A549 (cell line): ENCODE data around the gene PRSS2. TPM values are rescaled to one million over a fixed set of nuclear protein-coding genes. Genes with fewer than 3 reads are reported as not detected.

Experiments used
- ATAC-seq, 2 experiments: fragments of 200-7000 bp in 1 of 2; fragments of >200 bp in 1 of 2; cut with Nextera tagmentation in 1 of 2; cut with Tn5 transposase in 1 of 2; 3 replicates each; pipeline versions ENCODE4 v1.8.0 to v1.9.1; 2018 to 2020; ENCODE audit warnings: mild to moderate bottlenecking in 1 of 2, moderate library complexity in 1 of 2
- CTCF ChIA-PET: fragments of 300-600 bp; sonication (Branson Sonifier 250); formaldehyde crosslinking; extraction: SDS; loops from one replicate; lab custom pipeline; 2021; ENCODE audit warnings: antibody characterized with exemption, inconsistent platforms; lab: Yijun Ruan, JAX
- POLR2A ChIA-PET: fragments of 350-600 bp; formaldehyde crosslinking; extraction: SDS; loops from one replicate; lab custom pipeline; 2021; ENCODE audit warnings: antibody characterized with exemption, inconsistent platforms; lab: Yijun Ruan, JAX
- DNase-seq, 2 experiments: peaks; one replicate each; pipeline versions ENCODE4 v3.0.0 to v3.0.0-alpha.2; 2011 to 2016; ENCODE audit warnings: low read depth in 1 of 2, low spot score in 1 of 2
- FAIRE-seq: peaks from 2 replicates; lab custom pipeline; 2011; peaks lifted over from hg19 to GRCh38; lab: Jason Lieb, UNC
- H3K27ac ChIP-seq, 2 experiments: fragments of >200 bp; sonication (Bioruptor Twin); formaldehyde crosslinking; 3 replicates each; pipeline ENCODE4 v1.5.1; 2016 to 2017
- H3K4me1 ChIP-seq: fragments of >200 bp; sonication (Bioruptor Twin); formaldehyde crosslinking; 3 replicates; pipeline ENCODE4 v1.6.1; 2016
- H3K4me2 ChIP-seq: fragments of >200 bp; sonication (Bioruptor Twin); formaldehyde crosslinking; 3 replicates; pipeline ENCODE4 v1.6.1; 2016
- H3K4me3 ChIP-seq: fragments of >200 bp; sonication (Bioruptor Twin); formaldehyde crosslinking; 3 replicates; pipeline ENCODE4 v1.5.1; 2016
- H3K9me3 ChIP-seq: fragments of >200 bp; sonication (Bioruptor Twin); formaldehyde crosslinking; 3 replicates; pipeline ENCODE4 v1.6.1; 2016
- BHLHE40 ChIP-seq: IDR thresholded peaks from 2 replicates; pipeline ENCODE4 v1.6.1; 2012; ENCODE audit warnings: low read depth, low read length, inconsistent platforms
- CBX2 ChIP-seq: fragments of 200-600 bp; sonication (generic); IDR thresholded peaks from 2 replicates; pipeline ENCODE4 v1.6.1; 2016; ENCODE audit warnings: low read depth, mild to moderate bottlenecking, borderline replicate concordance
- CBX8 ChIP-seq: fragments of 200-600 bp; sonication (generic); IDR thresholded peaks from 2 replicates; pipeline ENCODE4 v1.6.1; 2016
- CHD4 ChIP-seq: fragments of 200-600 bp; sonication (generic); IDR thresholded peaks from 2 replicates; pipeline ENCODE4 v1.6.1; 2016; ENCODE audit warnings: antibody characterized with exemption, mild to moderate bottlenecking, borderline replicate concordance
- EHF ChIP-seq: fragments of 250-450 bp; sonication (Bioruptor Pico); IDR thresholded peaks from 2 replicates; pipeline ENCODE4 v1.5.0; 2020; ENCODE audit warnings: mild to moderate bottlenecking
- EHMT2 ChIP-seq: fragments of 200-600 bp; sonication (generic); IDR thresholded peaks from 2 replicates; pipeline ENCODE4 v1.6.1; 2016; ENCODE audit warnings: antibody characterized with exemption, low read depth, mild to moderate bottlenecking, moderate library complexity
- EP300 ChIP-seq, 2 experiments: fragments of >200 bp; sonication (Bioruptor Twin); formaldehyde crosslinking; IDR thresholded peaks; 2 replicates in 1 of 2; 3 replicates in 1 of 2; pipeline ENCODE4 v1.6.1; 2016 to 2017
- ESRRA ChIP-seq: fragments of 150-350 bp; IDR thresholded peaks from 2 replicates; pipeline ENCODE4 v1.6.1; 2014; ENCODE audit warnings: mild to moderate bottlenecking, low read length, borderline replicate concordance
- FOSL2 ChIP-seq, 2 experiments: fragments of 450-650 bp in 1 of 2; fragments of >200 bp in 1 of 2; sonication (Bioruptor Twin) in 1 of 2; formaldehyde crosslinking; IDR thresholded peaks; 2 replicates each; pipeline versions ENCODE4 v1.5.0 to v1.6.1; 2016 to 2020; ENCODE audit warnings: mild to moderate bottlenecking in 1 of 2, moderate library complexity in 1 of 2
- GATA3 ChIP-seq: IDR thresholded peaks from 2 replicates; pipeline ENCODE4 v1.6.1; 2012; ENCODE audit warnings: borderline replicate concordance
- HDAC2 ChIP-seq: fragments of 200-600 bp; sonication (generic); IDR thresholded peaks from 2 replicates; pipeline ENCODE4 v1.6.1; 2016
- HES2 ChIP-seq: fragments of >200 bp; sonication (Bioruptor Twin); formaldehyde crosslinking; IDR thresholded peaks from 2 replicates; pipeline ENCODE4 v1.6.1; 2016
- HOXB5 ChIP-seq: fragments of 250-450 bp; sonication (Bioruptor Pico); IDR thresholded peaks from 2 replicates; pipeline ENCODE4 v1.5.0; 2020; ENCODE audit warnings: mild to moderate bottlenecking, moderate library complexity
- PHF8 ChIP-seq: fragments of 200-600 bp; sonication (generic); IDR thresholded peaks from 2 replicates; pipeline ENCODE4 v1.6.1; 2016; ENCODE audit warnings: low read depth, mild to moderate bottlenecking, antibody characterized with exemption, moderate library complexity, borderline replicate concordance
- RARB ChIP-seq: fragments of 250-450 bp; sonication (Bioruptor Pico); IDR thresholded peaks from 2 replicates; pipeline ENCODE4 v1.8.0; 2021; ENCODE audit warnings: mild to moderate bottlenecking, moderate library complexity
- RFX5 ChIP-seq: fragments of 450-650 bp; IDR thresholded peaks from 2 replicates; pipeline ENCODE4 v1.7.1; 2014; ENCODE audit warnings: antibody characterized with exemption, mild to moderate bottlenecking, moderate library complexity
- SMC3 ChIP-seq: fragments of >200 bp; sonication (Bioruptor Twin); formaldehyde crosslinking; IDR thresholded peaks from 3 replicates; pipeline ENCODE4 v1.6.1; 2018; ENCODE audit warnings: inconsistent platforms
- ZFP36 ChIP-seq: fragments of 450-650 bp; IDR thresholded peaks from 2 replicates; pipeline ENCODE4 v1.6.1; 2014; ENCODE audit warnings: borderline replicate concordance; ENCODE audit not compliant: partially characterized antibody
- ZSCAN20 ChIP-seq: fragments of 250-450 bp; sonication (Bioruptor Pico); IDR thresholded peaks from 2 replicates; pipeline ENCODE4 v1.8.0; 2022; ENCODE audit warnings: mild to moderate bottlenecking, moderate library complexity
- WGBS: methylation state at CpG from one replicate; pipeline ENCODE4 v1.1.6; 2017; ENCODE audit errors: missing lambda C conversion rate; 5-methylcytosine and 5-hydroxymethylcytosine counted together
- polyA plus RNA-seq, 4 experiments: library from polyadenylated mRNA; depleted of rRNA in 3 of 4; stranded (reverse); fragments of >200 nt; fragmentation: RNase III in 1 of 4; extraction: RNeasy Plus Mini Kit Qiagen cat#74134 plus additional on column Dnase treatment in 1 of 4; gene quantifications; 2 replicates in 3 of 4; 3 replicates in 1 of 4; pipeline ENCODE4 v1.2.3, GENCODE V29; 2011 to 2017
- TF ChIP-seq, protein P1 (sequence below): fragments of 250-450 bp; sonication (Bioruptor Pico); IDR thresholded peaks from 2 replicates; pipeline ENCODE4 v1.5.0; 2021; ENCODE audit warnings: mild to moderate bottlenecking, moderate library complexity, borderline replicate concordance

PRSS2 gene
- polyA plus RNA-seq, 2 of the 4 experiments (the other 2 are of a cell fraction): not detected

GRCh38 chr7:142803901-142804300, 33.1 kb downstream of the PRSS2 start:
- H3K4me1 ChIP-seq: no peaks in the 10 kb centered on the region
- H3K9me3 ChIP-seq: no peaks in the 10 kb centered on the region
- no peak overlapping the region for H3K4me2 ChIP-seq
- WGBS: 10% methylated on average over 4 of the region's 4 CpGs
- no peak overlapping the region for H3K27ac ChIP-seq
- no peak for FAIRE-seq
- no peak for TF ChIP-seq FOSL2 (IDR thresholded peaks at IDR 0.05)
- no peak for TF ChIP-seq FOSL2 (CRISPR knock-in tag; IDR thresholded peaks at IDR 0.05)
- no peak for TF ChIP-seq GATA3
- TF ChIP-seq CHD4: no peak
- no peak for TF ChIP-seq EHF (CRISPR knock-in tag)
- TF ChIP-seq, protein P1, sequence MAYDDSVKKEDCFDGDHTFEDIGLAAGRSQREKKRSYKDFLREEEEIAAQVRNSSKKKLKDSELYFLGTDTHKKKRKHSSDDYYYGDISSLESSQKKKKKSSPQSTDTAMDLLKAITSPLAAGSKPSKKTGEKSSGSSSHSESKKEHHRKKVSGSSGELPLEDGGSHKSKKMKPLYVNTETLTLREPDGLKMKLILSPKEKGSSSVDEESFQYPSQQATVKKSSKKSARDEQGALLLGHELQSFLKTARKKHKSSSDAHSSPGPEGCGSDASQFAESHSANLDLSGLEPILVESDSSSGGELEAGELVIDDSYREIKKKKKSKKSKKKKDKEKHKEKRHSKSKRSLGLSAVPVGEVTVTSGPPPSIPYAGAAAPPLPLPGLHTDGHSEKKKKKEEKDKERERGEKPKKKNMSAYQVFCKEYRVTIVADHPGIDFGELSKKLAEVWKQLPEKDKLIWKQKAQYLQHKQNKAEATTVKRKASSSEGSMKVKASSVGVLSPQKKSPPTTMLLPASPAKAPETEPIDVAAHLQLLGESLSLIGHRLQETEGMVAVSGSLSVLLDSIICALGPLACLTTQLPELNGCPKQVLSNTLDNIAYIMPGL: no peak
- no peak for TF ChIP-seq CBX8
- no peak for TF ChIP-seq EHMT2
- no peak for TF ChIP-seq HES2
- no peak for TF ChIP-seq HDAC2
- TF ChIP-seq, all 56 proteins: peak for 0
- CTCF ChIA-PET: interaction anchor here (1.2 kb wide), 2 partner anchors 10 to 269 kb away, joined by 3 read pairs; no protein-coding TSS in a partner anchor
- DNase-seq: no peak
- no peak overlapping the region for H3K4me3 ChIP-seq
- POLR2A ChIA-PET: no interaction called here
- no peak for ATAC-seq

DNA sequence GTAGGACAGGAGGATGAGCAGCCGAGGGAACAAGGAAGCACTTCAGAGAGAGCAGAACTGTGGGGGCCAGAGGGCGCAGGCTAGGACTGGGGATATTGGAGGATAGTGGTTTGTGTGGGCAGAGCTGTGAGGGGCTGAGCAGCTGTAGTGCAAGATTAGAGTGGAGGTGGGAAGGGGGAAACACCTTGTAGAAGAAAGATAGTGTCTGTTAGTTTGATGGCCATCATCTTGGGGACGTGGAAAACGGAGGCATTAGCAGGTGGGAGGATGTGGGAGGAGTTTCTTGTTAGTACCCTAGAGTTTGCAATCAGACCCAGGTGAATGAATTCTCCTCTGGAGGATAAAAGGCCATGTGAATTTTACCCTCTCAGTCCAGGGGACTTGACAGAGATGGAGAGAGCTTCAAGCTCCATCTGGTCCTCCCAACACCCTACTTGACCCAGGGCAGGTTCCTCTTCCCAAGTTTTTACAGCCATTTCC, 34.0 kb downstream of the PRSS2 start:
- WGBS: 3% methylated on average over 4 of the region's 4 CpGs
- FAIRE-seq (no peak), ATAC-seq (no peak), DNase-seq (no peak)
- TF ChIP-seq CBX2 (no peak), HOXB5 (CRISPR knock-in tag) (no peak), SMC3 (no peak), ESRRA (no peak)
- TF ChIP-seq, protein P1: no peak
- no peaks in the 10 kb centered on the region for H3K4me1 ChIP-seq
- H3K9me3 ChIP-seq: no peaks in the 10 kb centered on the region
- H3K4me3 ChIP-seq: no peak overlapping the region
- no peak overlapping the region for H3K4me2 ChIP-seq
- POLR2A ChIA-PET: no interaction called here
- H3K27ac ChIP-seq: no peak overlapping the region
- CTCF ChIA-PET: interaction anchor here (1.2 kb wide), 2 partner anchors 11 to 270 kb away, joined by 3 read pairs; no protein-coding TSS in a partner anchor

- FAIRE-seq: no peak
These were observed 34.7 kb downstream of the PRSS2 start for GRCh38 chr7:142805350-142806021.

GRCh38 chr7:142806022-142806356, 35.2 kb downstream of the PRSS2 start:
- no peak for FAIRE-seq
- ATAC-seq: no peak
- no peaks in the 10 kb centered on the region for H3K4me1 ChIP-seq
- TF ChIP-seq RFX5 (no peak), RARB (no peak), ZFP36 (no peak), ZSCAN20 (CRISPR knock-in tag) (no peak), EHF (CRISPR knock-in tag) (no peak), PHF8 (no peak), EP300 (IDR thresholded peaks at IDR 0.05) (no peak), CBX2 (no peak)
- TF ChIP-seq, all 56 proteins: peak for 0
- WGBS: 2% methylated on average over 2 of the region's 2 CpGs
- no peak overlapping the region for H3K27ac ChIP-seq
- H3K4me3 ChIP-seq: no peak overlapping the region
- no peak for DNase-seq
- ChIA-PET POLR2A (no interaction called here), CTCF (interaction anchor here (0.9 to 3.3 kb wide), 3 partner anchors 17 to 270 kb away, joined by 3 to 14 read pairs (median 3); no protein-coding TSS in a partner anchor)
- H3K4me2 ChIP-seq: no peak overlapping the region
- no peaks in the 10 kb centered on the region for H3K9me3 ChIP-seq

More at GRCh38 chr7:142805350-142806021, 34.7 kb downstream of the PRSS2 start:
- CTCF ChIA-PET: interaction anchor here (0.9 to 1.1 kb wide), 2 partner anchors 17 to 173 kb away, joined by 3 read pairs; no protein-coding TSS in a partner anchor
- Histone ChIP-seq H3K9me3 (no peaks in the 10 kb centered on the region), H3K4me3 (no peak overlapping the region), H3K4me1 (no peaks in the 10 kb centered on the region), H3K27ac (no peak overlapping the region), H3K4me2 (no peak overlapping the region)
- ATAC-seq (no peak), DNase-seq (no peak)
- POLR2A ChIA-PET: no interaction called here
- TF ChIP-seq BHLHE40 (no peak), ZSCAN20 (CRISPR knock-in tag) (no peak), RARB (no peak), PHF8 (no peak)
- 3% methylated on average over 3 of the region's 3 CpGs for WGBS
